Endometrial microvascular endothelial cells (primary cell): Measurements from ENCODE around the gene NCAPD3. TPM values are rescaled to one million over a fixed set of nuclear protein-coding genes. Genes with fewer than 3 reads are reported as not detected.

ENCODE experiments used
- in situ Hi-C: cut with HindIII; loops from 2 replicates; pipeline ENCODE4 v1.10.0; 2017; ENCODE audit warnings: low sequenced_read_pairs, low pct_unique_long_range_greater_than_20kb; ENCODE audit errors: inconsistent ontology term
- total RNA-seq: library from RNA; depleted of rRNA; stranded (reverse); fragments of >200 nt; gene quantifications from one replicate; pipeline ENCODE4 v1.2.3, GENCODE V29; 2015; ENCODE audit errors: inconsistent ontology term

The NCAPD3 gene
- total RNA-seq, 1 donor from 2014 or later = 30.1 TPM

- in situ Hi-C loops = no loop called here
These were observed 50.5 kb downstream of the NCAPD3 start for GRCh38 chr11:134173296-134173695.

GRCh38 chr11:134171951-134172350 is 51.8 kb downstream of the NCAPD3 start:
- in situ Hi-C loops = no loop called here

- in situ Hi-C loops = no loop called here
These were observed 52.9 kb downstream of the NCAPD3 start for GRCh38 chr11:134170919-134171281.

- in situ Hi-C loops = no loop called here
These were observed 53.4 kb downstream of the NCAPD3 start for GRCh38 chr11:134170177-134170918.

GRCh38 chr11:134164490-134165370 is 59.0 kb downstream of the NCAPD3 start:
- in situ Hi-C loops = no loop called here

- in situ Hi-C loops = no loop called here
These were observed 64.1 kb downstream of the NCAPD3 start for GRCh38 chr11:134159652-134160051.

- in situ Hi-C loops = no loop called here
These were observed 65.7 kb downstream of the NCAPD3 start for GRCh38 chr11:134158023-134158422.

- in situ Hi-C loops = no loop called here
These were observed 66.3 kb downstream of the NCAPD3 start for GRCh38 chr11:134157451-134157850.

GRCh38 chr11:134155946-134156865 is 67.6 kb downstream of the NCAPD3 start:
- in situ Hi-C loops = no loop called here

- in situ Hi-C loops = no loop called here
These were observed 68.3 kb downstream of the NCAPD3 start for GRCh38 chr11:134155456-134155855.

GRCh38 chr11:134154441-134154840 is 69.3 kb downstream of the NCAPD3 start:
- in situ Hi-C loops = no loop called here

- in situ Hi-C loops = no loop called here
These were observed 70.4 kb downstream of the NCAPD3 start for GRCh38 chr11:134153147-134153905.

- in situ Hi-C loops = no loop called here
These were observed 71.1 kb downstream of the NCAPD3 start for GRCh38 chr11:134152696-134153095.

GRCh38 chr11:134151083-134151747 is 72.6 kb downstream of the NCAPD3 start:
- in situ Hi-C loops = no loop called here

GRCh38 chr11:134150195-134150903 is 73.4 kb downstream of the NCAPD3 start:
- in situ Hi-C loops = no loop called here

GRCh38 chr11:134149371-134149770 is 74.4 kb downstream of the NCAPD3 start:
- in situ Hi-C loops = no loop called here

- in situ Hi-C loops = no loop called here
These were observed 77.2 kb downstream of the NCAPD3 start for GRCh38 chr11:134146598-134146997.
